H54 (cell line): ENCODE data around the gene TNK2.
"Not testable (repeated sequence)": the region's sequence is repeated elsewhere in the genome, so short reads cannot be mapped to it uniquely, and the experiment has no call there.

Experiments
- DNase-seq: peaks from one replicate; pipeline ENCODE4 v3.0.0; 2011; ENCODE audit warnings: low spot score, mixed read lengths; ENCODE audit not compliant: insufficient read length
- FAIRE-seq: peaks from 3 replicates; lab custom pipeline; 2011; peaks lifted over from hg19 to GRCh38; lab: Jason Lieb, UNC
- POLR2A ChIP-seq: IDR thresholded peaks from 2 replicates; pipeline ENCODE4 v1.6.1; 2011; ENCODE audit warnings: low read depth, mild to moderate bottlenecking, low read length

TNK2 gene

DNA sequence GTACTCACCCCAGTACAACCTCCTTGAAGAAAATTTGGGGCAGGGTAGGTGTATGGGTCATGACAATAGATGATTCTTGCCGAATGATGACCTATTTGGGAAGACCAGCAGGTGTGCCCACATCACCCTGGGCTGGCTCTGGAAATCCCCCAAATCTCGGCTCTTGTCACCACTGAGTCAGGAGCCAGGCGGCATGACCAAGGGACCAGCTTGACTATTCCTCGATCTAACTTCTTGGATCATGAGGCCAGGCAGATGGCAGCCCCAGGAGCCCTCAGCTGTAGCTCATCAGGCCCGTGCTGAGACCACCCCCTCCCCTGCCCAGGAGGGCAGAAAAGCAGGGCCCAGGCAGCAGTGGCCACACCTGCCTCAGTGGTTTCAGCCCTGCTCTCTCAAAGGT, 87.5 kb downstream of the TNK2 start:
- FAIRE-seq (no peak), DNase-seq (no peak)
- no peak for TF ChIP-seq POLR2A

DNA sequence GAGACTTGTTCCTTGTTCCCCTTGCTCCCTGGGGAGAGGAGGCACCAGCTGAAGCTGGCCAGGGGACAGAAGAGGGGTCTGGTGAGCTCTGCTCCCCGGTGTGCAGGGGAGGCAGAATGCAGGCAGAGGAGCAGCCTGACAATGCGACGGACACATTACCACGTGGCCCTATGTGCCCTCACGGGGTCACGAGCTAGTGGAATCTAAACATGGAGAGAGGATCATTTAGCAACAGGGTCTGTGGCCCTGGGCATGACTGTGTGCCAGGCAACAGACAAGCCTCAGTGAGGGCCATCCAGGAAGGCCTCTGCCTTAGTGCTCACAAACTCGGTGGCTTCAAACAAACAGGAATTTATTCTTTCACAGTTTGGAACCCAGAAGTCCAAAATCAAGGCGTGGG, 88.2 kb downstream of the TNK2 start:
- no peak for TF ChIP-seq POLR2A
- DNase-seq (no peak), FAIRE-seq (no peak)

DNA sequence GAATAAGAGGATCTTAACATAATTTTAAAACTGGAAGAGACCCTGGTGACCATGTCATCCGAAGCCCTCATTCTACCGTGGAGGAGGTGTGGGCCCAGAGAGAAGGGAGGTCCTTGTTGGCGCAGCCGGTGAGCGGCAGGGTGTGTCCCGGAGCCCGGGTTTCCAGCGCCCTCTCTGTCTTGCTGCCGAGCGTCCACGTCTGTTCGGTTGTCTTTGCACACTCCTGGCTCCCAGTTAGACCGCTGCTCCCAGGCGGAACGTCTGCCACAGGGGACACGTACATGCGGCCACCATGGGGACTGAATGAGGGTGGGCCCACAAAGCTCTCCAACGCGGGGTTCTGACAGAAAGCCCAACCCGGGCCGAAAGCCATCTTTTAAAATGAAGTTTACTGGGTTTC, 90.0 kb downstream of the TNK2 start:
- no peak for TF ChIP-seq POLR2A
- DNase-seq (no peak), FAIRE-seq (no peak)

DNA sequence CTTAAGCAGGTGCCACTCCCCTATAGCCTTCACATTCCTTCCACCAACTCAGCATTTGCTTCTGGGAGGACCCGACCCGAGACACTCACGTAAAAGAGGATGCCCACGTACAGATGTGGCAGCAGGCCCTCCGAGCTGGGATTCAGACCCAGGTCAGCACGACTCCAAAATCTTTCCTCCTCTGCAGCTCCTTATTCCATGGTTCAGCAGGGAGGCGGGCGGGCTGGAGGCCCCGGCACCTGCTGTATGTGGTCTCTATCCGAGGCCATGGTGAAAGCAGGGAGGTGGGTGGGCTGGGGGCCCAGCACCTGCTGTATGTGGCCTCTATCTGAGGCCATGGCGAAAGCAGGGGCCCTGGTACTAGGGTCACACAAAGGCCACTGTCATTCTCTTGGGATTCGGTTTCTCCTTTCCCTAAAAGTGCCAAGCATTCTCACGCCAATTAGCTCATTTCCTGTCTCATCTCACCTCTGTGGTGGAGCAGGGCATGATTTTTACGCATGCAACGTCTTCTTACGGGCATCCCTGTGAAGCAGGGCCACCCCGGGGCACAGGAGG, 90.7 kb downstream of the TNK2 start:
- DNase-seq (no peak), FAIRE-seq (no peak)
- TF ChIP-seq POLR2A, result no peak

DNA sequence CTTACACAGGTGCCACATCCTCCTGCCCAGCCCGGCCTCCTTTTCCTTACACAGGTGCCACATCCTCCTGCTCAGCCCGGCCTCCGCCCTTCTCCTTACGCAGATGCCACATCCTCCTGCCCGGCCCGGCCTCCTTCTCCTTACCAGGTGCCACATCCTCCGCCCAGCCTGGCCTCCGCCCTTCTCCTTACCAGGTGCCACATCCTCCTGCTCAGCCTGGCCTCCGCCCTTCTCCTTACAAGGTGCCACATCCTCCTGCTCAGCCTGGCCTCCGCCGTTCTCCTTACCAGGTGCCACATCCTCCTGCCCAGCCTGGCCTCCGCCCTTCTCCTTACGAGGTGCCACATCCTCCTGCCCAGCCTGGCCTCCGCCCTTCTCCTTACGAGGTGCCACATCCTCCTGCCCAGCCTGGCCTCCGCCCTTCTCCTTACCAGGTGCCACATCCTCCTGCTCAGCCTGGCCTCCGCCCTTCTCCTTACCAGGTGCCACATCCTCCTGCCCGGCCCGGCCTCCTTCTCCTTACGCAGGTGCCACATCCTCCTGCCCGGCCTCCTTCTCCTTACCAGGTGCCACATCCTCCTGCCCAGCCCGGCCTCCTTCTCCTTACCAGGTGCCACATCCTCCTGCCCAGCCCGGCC, 92.0 kb downstream of the TNK2 start:
- not testable (repeated sequence) for FAIRE-seq, DNase-seq

DNA sequence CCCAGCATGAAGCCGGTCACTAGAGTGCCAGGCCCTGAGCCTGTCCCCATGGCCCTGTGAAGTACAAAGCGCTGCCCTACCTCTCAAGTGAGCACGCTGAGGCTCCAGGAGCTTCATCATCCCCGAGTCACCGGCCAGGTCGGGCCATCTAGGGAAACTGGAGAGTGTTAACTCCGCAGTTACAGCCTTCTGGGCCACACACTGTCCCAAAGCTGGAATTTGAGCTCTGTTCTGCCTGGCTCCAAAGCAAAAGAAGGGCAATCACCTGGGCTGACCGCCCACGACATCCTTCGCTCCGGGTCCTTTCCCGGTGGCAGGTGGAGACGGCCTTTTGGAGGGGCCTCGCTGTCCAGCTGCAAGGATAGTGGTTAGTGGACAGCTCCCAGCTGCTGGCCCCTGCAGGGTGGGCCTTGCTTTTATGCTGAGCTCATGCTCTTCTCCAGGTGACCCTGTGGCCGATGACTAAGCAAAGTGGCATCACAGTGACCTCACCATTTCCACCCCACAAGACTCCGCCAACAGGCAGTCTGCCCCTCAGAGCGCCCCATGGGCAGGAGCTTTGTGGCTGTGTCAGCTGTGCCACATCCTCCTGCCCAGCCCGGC, 93.1 kb downstream of the TNK2 start:
- no peak for TF ChIP-seq POLR2A
- DNase-seq (peak; percentile 85), FAIRE-seq (peak; percentile 70)

DNA sequence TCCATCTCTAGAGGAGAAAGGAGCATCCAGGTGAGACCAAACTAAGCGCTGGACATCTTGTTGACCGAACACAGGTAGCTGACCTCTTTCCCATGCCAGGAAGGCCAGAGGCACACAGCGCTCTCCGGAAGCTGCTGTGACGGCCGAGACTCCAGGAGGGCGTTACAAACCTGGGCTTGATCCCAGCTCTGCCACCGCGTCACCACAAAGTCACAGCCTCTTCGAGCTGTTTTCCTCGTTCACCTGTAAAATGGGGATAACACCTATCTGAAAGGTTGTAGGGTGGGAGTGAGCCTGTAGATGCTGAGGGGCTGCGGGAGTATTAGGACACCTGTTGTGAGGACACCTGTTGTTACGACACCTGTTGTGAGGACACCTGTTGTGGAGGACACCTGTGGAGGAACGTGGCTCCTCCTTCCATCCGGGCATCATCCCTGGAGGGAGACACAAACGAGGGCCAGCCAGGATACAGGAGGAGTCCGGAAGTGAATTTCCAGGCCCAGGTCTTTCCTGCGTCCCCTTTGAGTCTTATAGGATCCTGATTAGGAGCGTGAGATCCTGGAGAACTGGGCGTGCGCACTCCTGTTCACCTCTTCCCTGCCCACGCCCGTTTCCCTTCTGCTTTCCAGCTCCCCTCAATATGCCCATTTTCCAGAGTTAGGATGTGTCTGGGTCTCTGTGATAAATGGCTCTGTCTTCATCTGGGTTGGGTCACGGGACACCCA, 94.3 kb downstream of the TNK2 start:
- TF ChIP-seq POLR2A, result no peak
- DNase-seq (no peak), FAIRE-seq (no peak)
